Fibroblast of pulmonary artery (primary cell): ENCODE measurements around the gene TLCD3A.
"Not testable (repeated sequence)": the region's sequence is repeated elsewhere in the genome, so short reads cannot be mapped to it uniquely, and the experiment has no call there.

Experiments used
- DNase-seq: peaks from one replicate; pipeline ENCODE4 v3.0.0-alpha.2; 2010; ENCODE audit warnings: low read depth
- H3K4me3 ChIP-seq: replicated peaks from 2 replicates; pipeline ENCODE4 v1.5.1; 2011; ENCODE audit warnings: low read depth, mild to moderate bottlenecking, control low read depth, low read length, moderate library complexity
- TF ChIP-seq, protein P1 (sequence below): IDR thresholded peaks from 2 replicates; pipeline ENCODE4 v1.5.1; 2011; ENCODE audit warnings: mild to moderate bottlenecking, control low read depth, low read length, inconsistent platforms; ENCODE audit errors: missing control alignments

Gene TLCD3A

DNA sequence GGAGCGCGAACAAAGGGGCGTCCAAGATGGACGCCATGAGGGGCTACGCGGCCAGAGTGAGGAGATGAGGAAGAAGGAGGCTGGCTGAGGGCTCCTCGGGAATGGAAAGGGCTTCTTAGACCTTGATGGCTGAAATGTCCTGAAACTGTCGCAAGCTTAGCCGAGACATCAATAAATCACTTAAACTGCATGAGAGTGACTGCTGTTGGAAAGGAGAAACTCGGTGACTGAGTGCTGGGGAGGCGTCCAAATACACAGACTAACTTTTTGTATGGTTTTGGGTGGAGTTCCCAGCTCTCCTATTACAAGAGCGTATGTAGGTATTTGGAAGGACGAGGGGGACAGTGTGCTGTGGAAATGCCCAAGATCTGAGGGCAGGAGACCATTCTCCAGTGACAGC is 21.0 kb downstream of the TLCD3A start:
- TF ChIP-seq, protein P1, sequence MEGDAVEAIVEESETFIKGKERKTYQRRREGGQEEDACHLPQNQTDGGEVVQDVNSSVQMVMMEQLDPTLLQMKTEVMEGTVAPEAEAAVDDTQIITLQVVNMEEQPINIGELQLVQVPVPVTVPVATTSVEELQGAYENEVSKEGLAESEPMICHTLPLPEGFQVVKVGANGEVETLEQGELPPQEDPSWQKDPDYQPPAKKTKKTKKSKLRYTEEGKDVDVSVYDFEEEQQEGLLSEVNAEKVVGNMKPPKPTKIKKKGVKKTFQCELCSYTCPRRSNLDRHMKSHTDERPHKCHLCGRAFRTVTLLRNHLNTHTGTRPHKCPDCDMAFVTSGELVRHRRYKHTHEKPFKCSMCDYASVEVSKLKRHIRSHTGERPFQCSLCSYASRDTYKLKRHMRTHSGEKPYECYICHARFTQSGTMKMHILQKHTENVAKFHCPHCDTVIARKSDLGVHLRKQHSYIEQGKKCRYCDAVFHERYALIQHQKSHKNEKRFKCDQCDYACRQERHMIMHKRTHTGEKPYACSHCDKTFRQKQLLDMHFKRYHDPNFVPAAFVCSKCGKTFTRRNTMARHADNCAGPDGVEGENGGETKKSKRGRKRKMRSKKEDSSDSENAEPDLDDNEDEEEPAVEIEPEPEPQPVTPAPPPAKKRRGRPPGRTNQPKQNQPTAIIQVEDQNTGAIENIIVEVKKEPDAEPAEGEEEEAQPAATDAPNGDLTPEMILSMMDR: no peak
- no peak overlapping the region for H3K4me3 ChIP-seq
- no peak for DNase-seq

DNA sequence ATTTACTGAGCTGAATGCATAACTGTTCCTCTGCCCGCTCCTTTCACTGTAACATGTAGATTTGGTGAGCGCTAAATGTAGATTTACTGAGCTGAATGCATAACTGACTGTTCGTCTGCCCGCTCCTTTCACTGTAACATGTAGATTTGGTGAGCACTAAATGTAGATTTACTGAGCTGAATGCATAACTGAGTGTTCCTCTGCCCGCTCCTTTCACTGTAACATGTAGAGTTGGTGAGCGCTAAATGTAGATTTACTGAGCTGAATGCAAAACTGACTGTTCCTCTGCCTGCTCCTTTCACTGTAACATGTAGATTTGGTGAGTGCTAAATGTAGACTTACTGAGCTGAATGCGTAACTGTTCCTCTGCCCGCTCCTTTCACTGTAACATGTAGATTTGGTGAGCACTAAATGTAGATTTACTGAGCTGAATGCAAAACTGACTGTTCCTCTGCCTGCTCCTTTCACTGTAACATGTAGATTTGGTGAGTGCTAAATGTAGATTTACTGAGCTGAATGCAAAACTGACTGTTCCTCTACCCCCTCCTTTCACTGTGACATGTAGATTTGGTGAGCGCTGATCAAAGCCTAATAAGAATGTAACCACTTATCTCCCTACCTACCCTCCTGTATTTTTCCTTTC is 23.0 kb downstream of the TLCD3A start:
- not testable (repeated sequence) for H3K4me3 ChIP-seq, DNase-seq

DNA sequence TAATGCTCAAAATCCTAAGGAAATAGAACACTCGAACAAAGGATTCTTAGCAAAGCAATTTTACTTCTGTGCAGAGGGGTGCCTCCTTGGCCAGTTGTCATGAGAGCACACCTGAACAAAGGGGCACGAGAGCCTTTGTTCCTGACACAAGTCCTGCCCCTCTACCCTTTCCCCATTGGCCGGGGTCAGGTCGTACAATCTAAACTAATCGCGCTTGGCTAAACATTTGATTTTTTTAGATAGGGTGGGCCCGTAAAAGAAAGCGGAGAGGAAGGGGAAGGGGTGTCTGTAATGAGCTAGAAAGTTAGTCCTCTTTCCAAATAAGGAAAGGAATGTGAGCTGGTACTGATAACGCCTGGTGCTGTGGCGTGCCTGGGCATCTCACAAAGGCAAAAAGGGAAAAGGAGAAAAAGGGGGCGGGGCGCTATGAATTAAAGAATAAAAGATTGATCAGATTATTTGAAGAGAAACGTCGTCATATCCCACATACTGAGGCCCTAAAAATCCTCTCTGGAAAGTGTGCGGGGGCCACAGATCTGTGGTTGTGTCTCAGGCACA is 23.7 kb downstream of the TLCD3A start:
- DNase-seq, H3K4me3 ChIP-seq: not testable (repeated sequence)

DNA sequence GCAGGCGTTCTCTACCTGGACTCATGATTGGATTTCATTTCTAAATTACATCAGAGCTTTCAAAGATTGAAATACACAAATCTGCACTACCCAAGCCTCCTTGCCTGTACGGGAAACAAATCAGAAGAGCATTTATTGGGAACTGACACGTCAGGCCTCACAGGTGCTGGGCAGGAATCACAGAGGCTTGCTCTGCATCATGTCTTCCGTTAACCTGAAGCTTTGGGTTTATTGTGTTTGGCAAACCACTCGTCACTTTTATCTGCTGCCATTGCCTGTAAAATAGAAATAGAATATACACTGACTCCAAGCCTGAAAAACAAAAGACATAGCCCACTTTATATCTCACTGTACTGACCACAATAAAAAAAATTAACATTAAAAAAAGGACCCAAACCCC is 27.6 kb downstream of the TLCD3A start:
- TF ChIP-seq, protein P1: no peak
- DNase-seq: no peak
- H3K4me3 ChIP-seq: no peak overlapping the region

DNA sequence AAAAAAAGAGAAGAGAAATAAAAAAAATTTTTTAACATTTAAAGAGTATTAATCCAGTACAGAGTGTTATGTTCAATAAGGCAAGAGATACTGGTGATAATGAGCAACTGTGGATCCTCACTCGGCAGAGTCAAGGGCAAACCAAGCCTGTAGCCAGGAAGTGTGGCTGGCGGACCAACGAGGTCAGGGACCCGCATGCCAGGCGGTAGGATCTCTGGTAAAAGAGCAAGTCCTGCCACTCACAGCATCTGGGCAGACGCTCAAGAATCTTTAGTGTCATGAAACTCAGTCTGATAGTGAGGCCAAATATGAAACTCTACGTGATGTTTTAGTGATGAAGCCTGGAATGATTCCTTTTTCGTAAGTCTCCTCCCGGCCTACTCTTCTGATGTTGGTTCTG is 28.0 kb downstream of the TLCD3A start:
- no peak for DNase-seq
- no peak overlapping the region for H3K4me3 ChIP-seq
- TF ChIP-seq, protein P1: no peak

DNA sequence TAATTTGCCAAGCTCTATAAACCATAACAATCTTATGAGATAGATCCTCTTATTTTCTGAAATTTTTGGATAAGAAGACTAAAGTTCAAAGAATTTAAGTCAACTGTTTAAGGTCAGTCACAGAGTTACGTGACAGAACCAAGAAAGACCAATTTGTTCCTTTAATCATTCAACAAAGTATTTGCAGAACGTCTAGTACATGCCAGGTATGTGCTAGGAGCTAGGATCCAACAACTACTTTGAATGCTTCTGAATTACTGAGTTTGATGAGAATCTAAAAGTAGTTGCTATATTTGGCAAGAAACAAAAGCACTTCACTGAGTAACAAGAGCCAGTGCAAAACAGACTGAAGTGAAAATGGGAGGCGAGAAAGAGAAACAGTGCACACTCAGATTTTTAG is 34.7 kb downstream of the TLCD3A start:
- no peak for DNase-seq
- no peak overlapping the region for H3K4me3 ChIP-seq
- TF ChIP-seq, protein P1: no peak

DNA sequence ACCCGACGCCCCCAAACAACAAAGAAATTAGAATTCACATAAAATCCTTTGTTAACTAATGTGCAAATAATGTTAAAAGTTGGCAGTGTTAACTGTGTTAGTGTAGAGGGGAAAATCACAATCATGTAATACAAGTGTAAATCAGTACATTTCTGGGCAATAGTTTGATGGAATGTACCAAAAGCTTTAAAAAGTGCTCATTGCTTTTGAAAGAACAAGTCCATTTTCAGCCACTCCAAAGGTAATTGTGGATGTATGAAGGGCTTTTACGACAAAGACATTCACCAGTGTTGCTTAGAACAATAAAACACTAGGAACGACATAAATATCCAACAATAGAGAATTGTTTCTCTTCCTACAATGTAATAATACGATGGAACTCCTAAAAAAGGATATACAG is 40.6 kb downstream of the TLCD3A start:
- TF ChIP-seq, protein P1: no peak
- H3K4me3 ChIP-seq: no peak overlapping the region
- no peak for DNase-seq
